Subcutaneous abdominal adipose tissue (tissue), 5 donors: Measurements from ENCODE around the gene HS6ST3.

Experiments
- H3K27ac ChIP-seq: one replicate; pipeline ENCODE4 v1.7.0; 2013; ENCODE audit warnings: low read depth, mild to moderate bottlenecking, inconsistent platforms, low read length, moderate library complexity
- H3K27me3 ChIP-seq, 5 donors: one replicate each; pipeline ENCODE4 v1.7.0; 2013; ENCODE audit warnings: low read length in 5 of 5, inconsistent platforms in 1 of 5; ENCODE audit not compliant: control insufficient read depth in 5 of 5, insufficient read depth in 4 of 5
- H3K36me3 ChIP-seq, 5 donors: one replicate each; pipeline ENCODE4 v1.7.0; 2013; ENCODE audit warnings: low read length in 5 of 5; ENCODE audit not compliant: control insufficient read depth in 5 of 5, insufficient read depth in 5 of 5
- H3K4me1 ChIP-seq, 5 donors: one replicate each; pipeline ENCODE4 v1.7.0; 2013; ENCODE audit warnings: low read length in 5 of 5, mild to moderate bottlenecking in 3 of 5, moderate library complexity in 1 of 5; ENCODE audit not compliant: control insufficient read depth in 5 of 5, insufficient read depth in 5 of 5
- H3K4me3 ChIP-seq, 5 donors: one replicate each; pipeline ENCODE4 v1.7.0; 2013; ENCODE audit warnings: low read length in 5 of 5, low read depth in 1 of 5
- H3K9ac ChIP-seq, 5 donors: one replicate each; pipeline ENCODE4 v1.7.0; 2013; ENCODE audit warnings: low read length in 5 of 5, mild to moderate bottlenecking in 4 of 5, moderate library complexity in 3 of 5
- H3K9me3 ChIP-seq, 5 donors: one replicate each; pipeline ENCODE4 v1.7.0; 2013; ENCODE audit warnings: low read length in 5 of 5; ENCODE audit not compliant: control insufficient read depth in 5 of 5
- donor health status: healthy.
- donor health status: healthy.
- donor health status: healthy.
- donor health status: healthy.
- donor health status: healthy.

Gene HS6ST3

DNA sequence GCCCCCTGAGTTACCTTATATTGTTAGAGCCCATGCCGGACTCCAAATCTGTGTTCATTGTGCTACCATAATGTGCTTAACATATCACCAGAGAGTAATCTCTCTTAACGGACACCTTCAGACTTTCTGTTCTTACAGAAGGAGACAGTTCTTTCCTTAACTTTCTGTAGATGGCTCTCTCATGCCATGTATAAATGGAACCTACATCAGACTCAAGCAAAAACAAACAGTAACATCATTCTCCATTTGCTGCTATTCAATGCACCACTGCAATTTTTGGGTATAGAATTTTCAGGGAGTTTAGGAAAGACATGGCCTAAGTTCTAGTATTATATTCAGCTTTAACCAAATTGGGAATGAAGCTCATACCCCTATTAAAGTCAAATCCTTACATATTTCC, 24.1 kb upstream of the HS6ST3 start:
- Histone ChIP-seq H3K9me3 (no peaks in the 10 kb centered on the region), H3K9ac (no peak overlapping the region)

DNA sequence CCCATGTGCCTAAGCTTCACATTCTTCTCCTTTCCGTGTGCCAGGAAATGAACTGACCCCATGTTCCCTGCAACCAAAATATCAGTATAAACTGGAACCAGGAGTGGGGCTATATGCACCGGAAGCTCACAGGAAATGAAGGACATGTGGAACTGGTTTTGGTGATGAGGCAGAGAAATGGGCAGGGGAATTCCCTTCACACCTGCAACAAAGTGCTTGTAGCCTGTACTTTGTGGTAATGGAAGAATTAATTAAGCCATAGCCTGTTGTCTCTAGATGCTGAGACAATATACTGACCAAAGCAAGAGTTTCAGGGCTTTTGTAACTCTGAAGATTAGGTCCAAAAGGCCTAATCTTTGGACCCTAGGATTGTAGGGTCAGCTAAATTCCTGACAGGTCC, 21.2 kb upstream of the HS6ST3 start:
- Histone ChIP-seq H3K9ac (no peak overlapping the region), H3K9me3 (no peaks in the 10 kb centered on the region), H3K36me3 (no peaks in the 10 kb centered on the region), H3K27me3 (no peaks in the 10 kb centered on the region), H3K27ac (no peak overlapping the region), H3K4me1 (no peaks in the 10 kb centered on the region), H3K4me3 (no peak overlapping the region)

More for the DNA sequence above, 24.1 kb upstream of the HS6ST3 start:
- Histone ChIP-seq H3K27me3 (peaks cover 0 to 3% (median 0%) of the 10 kb centered on the region in 5 donors), H3K27ac (no peak overlapping the region), H3K36me3 (no peaks in the 10 kb centered on the region), H3K4me1 (no peaks in the 10 kb centered on the region), H3K4me3 (no peak overlapping the region)

DNA sequence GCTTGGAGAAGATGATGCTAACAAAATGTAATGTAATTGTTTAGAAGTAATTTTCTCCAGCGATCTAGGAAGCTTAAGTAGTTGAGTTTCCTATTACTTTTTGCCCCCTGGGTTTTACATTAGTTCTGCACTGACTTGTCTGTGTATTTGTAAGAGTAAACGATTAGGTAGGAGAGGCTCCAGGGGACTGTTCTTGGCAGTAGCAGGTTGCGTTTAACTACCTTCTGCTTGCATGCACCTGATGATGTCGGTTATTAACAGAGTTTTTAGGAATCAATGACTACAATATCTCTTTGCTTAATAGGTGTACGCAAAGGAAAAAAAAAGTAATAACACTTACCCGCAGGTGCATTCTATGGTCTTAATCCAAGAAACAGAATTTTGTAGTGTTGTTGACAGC, 18.4 kb upstream of the HS6ST3 start:
- no peaks in the 10 kb centered on the region for H3K36me3 ChIP-seq
- no peak overlapping the region for H3K9ac ChIP-seq
- H3K27ac ChIP-seq: no peak overlapping the region
- no peaks in the 10 kb centered on the region for H3K4me1 ChIP-seq
- H3K27me3 ChIP-seq: no peaks in the 10 kb centered on the region
- no peaks in the 10 kb centered on the region for H3K9me3 ChIP-seq
- H3K4me3 ChIP-seq: no peak overlapping the region

DNA sequence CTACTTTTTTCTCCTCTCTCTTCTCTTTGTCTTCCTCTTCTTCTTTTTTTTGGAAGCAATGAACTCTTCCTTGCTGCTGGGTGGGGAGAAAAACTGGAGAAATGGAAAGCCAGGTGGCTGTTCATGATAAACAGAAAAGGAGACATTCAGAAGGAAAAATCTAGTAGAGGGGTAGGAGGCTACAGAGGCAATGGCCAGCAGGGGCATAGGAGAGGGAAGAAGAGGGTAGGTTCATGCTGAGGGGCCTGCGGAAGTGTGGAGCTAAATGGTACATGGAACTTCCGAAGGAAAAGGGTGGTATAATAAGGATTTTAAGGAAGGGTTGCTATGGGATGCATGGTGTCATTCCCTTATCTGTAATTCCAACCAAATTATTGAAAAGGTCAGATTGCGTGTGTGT, 17.5 kb upstream of the HS6ST3 start:
- H3K27me3 ChIP-seq: no peaks in the 10 kb centered on the region
- H3K9me3 ChIP-seq: no peaks in the 10 kb centered on the region
- no peaks in the 10 kb centered on the region for H3K4me1 ChIP-seq
- H3K9ac ChIP-seq: no peak overlapping the region
- no peak overlapping the region for H3K4me3 ChIP-seq
- no peak overlapping the region for H3K27ac ChIP-seq
- H3K36me3 ChIP-seq: no peaks in the 10 kb centered on the region

DNA sequence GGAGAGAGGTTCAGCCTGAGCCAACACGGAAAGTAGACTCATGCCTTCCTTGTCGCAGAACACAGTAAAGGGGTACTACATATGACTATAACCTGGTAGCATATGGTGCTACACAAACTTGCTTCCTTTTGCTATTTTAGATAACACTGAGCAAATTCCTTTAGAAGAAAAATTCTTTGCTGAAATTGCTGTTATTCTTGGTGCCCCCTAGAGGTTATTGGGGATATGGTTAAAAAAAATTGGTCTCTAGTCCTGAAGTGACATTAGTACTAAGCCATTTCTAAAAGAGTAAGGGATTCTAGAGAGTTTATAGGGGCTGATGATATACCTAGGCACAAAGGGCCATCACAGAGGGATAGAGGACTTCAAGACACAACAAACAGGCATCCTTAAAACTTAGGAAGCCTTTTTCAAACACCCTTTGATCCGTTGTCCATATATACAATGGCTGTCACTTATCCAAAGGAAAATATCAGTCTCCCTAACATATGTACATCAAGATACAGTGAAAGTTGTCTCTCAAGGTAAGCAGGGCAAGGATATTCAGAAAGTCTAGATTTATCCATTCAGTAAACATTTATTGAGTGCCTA, 13.9 kb upstream of the HS6ST3 start:
- H3K9me3 ChIP-seq: no peaks in the 10 kb centered on the region
- H3K4me1 ChIP-seq: no peaks in the 10 kb centered on the region
- no peak overlapping the region for H3K9ac ChIP-seq
- no peak overlapping the region for H3K27ac ChIP-seq
- no peaks in the 10 kb centered on the region for H3K27me3 ChIP-seq
- H3K4me3 ChIP-seq: no peak overlapping the region
- H3K36me3 ChIP-seq: no peaks in the 10 kb centered on the region

DNA sequence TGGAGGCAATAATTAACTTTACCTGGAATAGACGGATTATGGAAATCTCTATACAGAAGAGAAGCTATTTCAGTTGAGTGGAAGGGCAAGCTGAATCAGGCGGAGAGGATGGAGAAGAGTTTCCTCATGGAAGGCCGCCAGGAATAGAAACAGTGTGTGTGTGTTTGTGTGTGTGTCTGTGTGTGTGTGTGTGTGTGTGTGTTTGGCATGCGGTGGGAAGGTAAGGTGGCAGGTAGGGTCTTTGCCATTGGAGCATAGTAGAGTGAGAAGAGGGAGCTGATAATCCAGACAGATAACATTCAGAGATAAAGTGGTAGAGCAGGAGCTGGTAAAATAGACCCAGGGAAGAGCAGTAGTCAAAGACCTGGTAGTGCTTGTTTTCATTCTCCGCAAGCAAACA, 9.2 kb upstream of the HS6ST3 start:
- H3K4me1 ChIP-seq: no peaks in the 10 kb centered on the region
- H3K27ac ChIP-seq: no peak overlapping the region
- no peaks in the 10 kb centered on the region for H3K27me3 ChIP-seq
- no peak overlapping the region for H3K4me3 ChIP-seq
- H3K9ac ChIP-seq: no peak overlapping the region
- H3K9me3 ChIP-seq: no peaks in the 10 kb centered on the region
- H3K36me3 ChIP-seq: no peaks in the 10 kb centered on the region

DNA sequence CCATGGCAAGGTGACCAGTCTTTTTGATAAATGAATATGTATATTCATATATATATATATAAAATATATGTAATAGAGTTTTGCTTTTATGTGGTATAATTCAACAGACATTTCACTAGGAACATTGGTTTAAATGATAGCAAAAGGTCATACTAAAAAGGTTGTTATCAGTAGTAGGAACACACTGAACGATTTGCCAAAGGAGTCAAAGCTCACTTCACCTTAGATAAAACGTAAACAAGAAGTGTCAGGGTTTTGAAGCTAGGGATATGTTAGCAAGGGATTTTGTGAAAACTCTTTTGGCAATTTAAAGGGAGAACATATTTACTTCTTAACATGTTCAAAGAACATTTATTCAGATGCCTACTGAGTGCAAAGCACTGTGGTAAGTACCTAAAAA, 8.0 kb upstream of the HS6ST3 start:
- no peaks in the 10 kb centered on the region for H3K36me3 ChIP-seq
- H3K4me3 ChIP-seq: no peak overlapping the region
- no peak overlapping the region for H3K9ac ChIP-seq
- no peaks in the 10 kb centered on the region for H3K4me1 ChIP-seq
- H3K9me3 ChIP-seq: no peaks in the 10 kb centered on the region
- no peak overlapping the region for H3K27ac ChIP-seq
- no peaks in the 10 kb centered on the region for H3K27me3 ChIP-seq

DNA sequence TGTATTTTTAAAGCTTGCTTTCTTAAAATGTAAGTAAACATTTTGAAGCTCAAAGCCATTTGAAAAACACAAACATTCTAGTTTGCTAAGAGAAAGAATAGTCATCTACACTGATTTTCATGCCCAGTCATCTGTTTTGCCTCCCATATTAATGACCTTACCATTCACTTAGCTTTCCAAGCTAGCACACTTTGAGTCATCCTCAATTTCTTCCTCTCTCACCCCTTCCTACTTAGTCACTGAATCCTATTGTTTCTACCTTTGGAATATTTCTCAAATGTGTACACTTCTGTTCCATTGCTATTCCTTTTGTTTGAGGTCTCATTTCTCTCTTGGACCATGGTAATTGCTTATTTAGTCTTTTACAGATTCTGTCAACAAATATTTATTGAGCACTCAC, 7.3 kb upstream of the HS6ST3 start:
- no peak overlapping the region for H3K27ac ChIP-seq
- no peak overlapping the region for H3K9ac ChIP-seq
- no peaks in the 10 kb centered on the region for H3K36me3 ChIP-seq
- H3K9me3 ChIP-seq: no peaks in the 10 kb centered on the region
- peaks cover 0 to 3% (median 0%) of the 10 kb centered on the region in 5 donors for H3K27me3 ChIP-seq
- no peaks in the 10 kb centered on the region for H3K4me1 ChIP-seq
- H3K4me3 ChIP-seq: no peak overlapping the region

DNA sequence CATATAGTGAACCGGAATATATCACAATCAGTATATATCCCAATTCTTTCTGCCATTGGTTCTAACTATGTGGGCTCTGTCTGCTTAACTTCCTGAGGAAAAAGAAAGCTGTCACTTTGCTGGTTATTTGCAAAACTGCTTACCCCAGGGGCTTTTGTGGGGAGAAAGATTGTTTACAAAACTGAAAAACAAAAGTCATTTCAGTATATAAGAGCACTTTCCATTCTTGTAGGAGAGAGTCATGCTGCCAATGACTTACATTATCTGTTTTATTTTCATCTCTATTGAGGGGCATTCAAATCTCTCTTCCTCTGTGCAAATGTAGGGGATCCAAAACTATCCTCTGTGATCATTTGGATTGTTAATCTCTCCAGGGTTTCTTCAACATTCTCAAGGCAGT, 3.2 kb upstream of the HS6ST3 start:
- no peak overlapping the region for H3K27ac ChIP-seq
- no peaks in the 10 kb centered on the region for H3K36me3 ChIP-seq
- no peaks in the 10 kb centered on the region for H3K9me3 ChIP-seq
- H3K9ac ChIP-seq: no peak overlapping the region
- no peak overlapping the region for H3K4me3 ChIP-seq
- H3K27me3 ChIP-seq: peaks cover 16 to 29% (median 25%) of the 10 kb centered on the region in 5 donors
- H3K4me1 ChIP-seq: peaks cover 1 to 18% (median 14%) of the 10 kb centered on the region in 5 donors

DNA sequence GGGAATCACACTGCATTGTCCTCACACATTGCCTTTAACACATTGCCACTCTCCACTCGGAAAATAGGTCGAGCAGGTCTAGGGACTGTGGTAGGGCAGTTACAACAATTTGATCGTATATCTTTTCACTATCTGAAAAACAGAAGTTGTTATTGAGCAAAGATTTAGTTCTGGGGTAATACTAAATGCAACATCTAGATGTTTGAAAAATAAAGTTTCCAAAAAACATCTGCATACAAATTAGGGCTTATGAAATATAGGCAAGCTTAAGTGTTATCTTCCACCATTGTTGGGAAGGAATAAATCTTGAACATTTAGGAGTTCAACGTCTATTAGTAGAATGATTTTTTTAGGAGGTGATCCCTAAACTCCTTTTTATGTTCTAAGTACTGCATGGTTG, 768 bp upstream of the HS6ST3 start:
- Histone ChIP-seq H3K4me3 (no peak overlapping the region), H3K36me3 (no peaks in the 10 kb centered on the region), H3K27ac (no peak overlapping the region), H3K9ac (no peak overlapping the region), H3K27me3 (peaks cover 24 to 47% (median 33%) of the 10 kb centered on the region in 5 donors), H3K4me1 (peaks cover 1 to 19% (median 16%) of the 10 kb centered on the region in 5 donors), H3K9me3 (no peaks in the 10 kb centered on the region)
